A549 (cell line): ENCODE data around the gene PMM2. TPM values are rescaled to one million over a fixed set of nuclear protein-coding genes. Genes with fewer than 3 reads are reported as not detected.

Source experiments
- ATAC-seq, 2 experiments: fragments of 200-7000 bp in 1 of 2; fragments of >200 bp in 1 of 2; cut with Nextera tagmentation in 1 of 2; cut with Tn5 transposase in 1 of 2; 3 replicates each; pipeline versions ENCODE4 v1.8.0 to v1.9.1; 2018 to 2020; ENCODE audit warnings: mild to moderate bottlenecking in 1 of 2, moderate library complexity in 1 of 2
- CTCF ChIA-PET: fragments of 300-600 bp; sonication (Branson Sonifier 250); formaldehyde crosslinking; extraction: SDS; loops from one replicate; lab custom pipeline; 2021; ENCODE audit warnings: antibody characterized with exemption, inconsistent platforms; lab: Yijun Ruan, JAX
- POLR2A ChIA-PET: fragments of 350-600 bp; formaldehyde crosslinking; extraction: SDS; loops from one replicate; lab custom pipeline; 2021; ENCODE audit warnings: antibody characterized with exemption, inconsistent platforms; lab: Yijun Ruan, JAX
- DNase-seq, 2 experiments: peaks; one replicate each; pipeline versions ENCODE4 v3.0.0 to v3.0.0-alpha.2; 2011 to 2016; ENCODE audit warnings: low read depth in 1 of 2, low spot score in 1 of 2
- FAIRE-seq: peaks from 2 replicates; lab custom pipeline; 2011; peaks lifted over from hg19 to GRCh38; lab: Jason Lieb, UNC
- H3K27ac ChIP-seq, 2 experiments: fragments of >200 bp; sonication (Bioruptor Twin); formaldehyde crosslinking; 3 replicates each; pipeline ENCODE4 v1.5.1; 2016 to 2017
- H3K4me1 ChIP-seq: fragments of >200 bp; sonication (Bioruptor Twin); formaldehyde crosslinking; 3 replicates; pipeline ENCODE4 v1.6.1; 2016
- H3K4me2 ChIP-seq: fragments of >200 bp; sonication (Bioruptor Twin); formaldehyde crosslinking; 3 replicates; pipeline ENCODE4 v1.6.1; 2016
- H3K4me3 ChIP-seq: fragments of >200 bp; sonication (Bioruptor Twin); formaldehyde crosslinking; 3 replicates; pipeline ENCODE4 v1.5.1; 2016
- H3K9me3 ChIP-seq: fragments of >200 bp; sonication (Bioruptor Twin); formaldehyde crosslinking; 3 replicates; pipeline ENCODE4 v1.6.1; 2016
- BHLHE40 ChIP-seq: IDR thresholded peaks from 2 replicates; pipeline ENCODE4 v1.6.1; 2012; ENCODE audit warnings: low read depth, low read length, inconsistent platforms
- CBX8 ChIP-seq: fragments of 200-600 bp; sonication (generic); IDR thresholded peaks from 2 replicates; pipeline ENCODE4 v1.6.1; 2016
- CHD2 ChIP-seq: fragments of 150-350 bp; IDR thresholded peaks from 2 replicates; pipeline ENCODE4 v1.6.1; 2014; ENCODE audit warnings: low read length; ENCODE audit not compliant: partially characterized antibody
- CHD4 ChIP-seq: fragments of 200-600 bp; sonication (generic); IDR thresholded peaks from 2 replicates; pipeline ENCODE4 v1.6.1; 2016; ENCODE audit warnings: antibody characterized with exemption, mild to moderate bottlenecking, borderline replicate concordance
- EHF ChIP-seq: fragments of 250-450 bp; sonication (Bioruptor Pico); IDR thresholded peaks from 2 replicates; pipeline ENCODE4 v1.5.0; 2020; ENCODE audit warnings: mild to moderate bottlenecking
- ESRRA ChIP-seq: fragments of 150-350 bp; IDR thresholded peaks from 2 replicates; pipeline ENCODE4 v1.6.1; 2014; ENCODE audit warnings: mild to moderate bottlenecking, low read length, borderline replicate concordance
- GATA3 ChIP-seq: IDR thresholded peaks from 2 replicates; pipeline ENCODE4 v1.6.1; 2012; ENCODE audit warnings: borderline replicate concordance
- HOXA7 ChIP-seq: fragments of 250-450 bp; sonication (Bioruptor Pico); IDR thresholded peaks from 2 replicates; pipeline ENCODE4 v1.5.0; 2020; ENCODE audit warnings: mild to moderate bottlenecking, moderate library complexity
- JUNB ChIP-seq: fragments of >200 bp; sonication (Bioruptor Twin); formaldehyde crosslinking; IDR thresholded peaks from 2 replicates; pipeline ENCODE4 v1.6.1; 2016
- NFE2L2 ChIP-seq: fragments of 150-350 bp; conservative IDR thresholded peaks from 2 replicates; pipeline ENCODE4 v1.6.1; 2014; ENCODE audit warnings: low read length
- POLR2A ChIP-seq: IDR thresholded peaks from 2 replicates; pipeline ENCODE4 v1.6.1; 2012; ENCODE audit warnings: mild to moderate bottlenecking, low read length
- RAD21 ChIP-seq, 2 experiments: fragments of >200 bp in 1 of 2; sonication (Bioruptor Twin) in 1 of 2; formaldehyde crosslinking in 1 of 2; IDR thresholded peaks in 1 of 2; conservative IDR thresholded peaks in 1 of 2; 2 replicates in 1 of 2; 3 replicates in 1 of 2; pipeline ENCODE4 v1.6.1; 2012 to 2018; ENCODE audit warnings: inconsistent platforms in 1 of 2
- TP53 ChIP-seq: fragments of 250-450 bp; sonication (Bioruptor Pico); IDR thresholded peaks from 2 replicates; pipeline ENCODE4 v1.5.0; 2021; ENCODE audit warnings: mild to moderate bottlenecking, moderate library complexity
- ZC3H11A ChIP-seq: fragments of 450-650 bp; IDR thresholded peaks from 2 replicates; pipeline ENCODE4 v1.6.1; 2014; ENCODE audit warnings: antibody characterized with exemption, mild to moderate bottlenecking
- ZFP36 ChIP-seq: fragments of 450-650 bp; IDR thresholded peaks from 2 replicates; pipeline ENCODE4 v1.6.1; 2014; ENCODE audit warnings: borderline replicate concordance; ENCODE audit not compliant: partially characterized antibody
- WGBS: methylation state at CpG from one replicate; pipeline ENCODE4 v1.1.6; 2017; ENCODE audit errors: missing lambda C conversion rate; 5-methylcytosine and 5-hydroxymethylcytosine counted together
- polyA plus RNA-seq, 4 experiments: library from polyadenylated mRNA; depleted of rRNA in 3 of 4; stranded (reverse); fragments of >200 nt; fragmentation: RNase III in 1 of 4; extraction: RNeasy Plus Mini Kit Qiagen cat#74134 plus additional on column Dnase treatment in 1 of 4; gene quantifications; 2 replicates in 3 of 4; 3 replicates in 1 of 4; pipeline ENCODE4 v1.2.3, GENCODE V29; 2011 to 2017
- TF ChIP-seq, protein P1 (sequence below): fragments of 200-600 bp; sonication (generic); IDR thresholded peaks from 2 replicates; pipeline ENCODE4 v1.6.1; 2016; ENCODE audit warnings: antibody characterized with exemption, mild to moderate bottlenecking, moderate library complexity
- TF ChIP-seq, protein P2 (sequence below): fragments of >200 bp; sonication (Bioruptor Twin); formaldehyde crosslinking; IDR thresholded peaks from 2 replicates; pipeline ENCODE4 v1.6.1; 2016
- TF ChIP-seq, protein P3 (sequence below): fragments of 250-450 bp; sonication (Bioruptor Pico); IDR thresholded peaks from 2 replicates; pipeline ENCODE4 v1.5.0; 2020; ENCODE audit warnings: low read depth, mild to moderate bottlenecking, moderate library complexity
- TF ChIP-seq, protein P4 (sequence below): fragments of >200 bp; sonication (Bioruptor Twin); formaldehyde crosslinking; IDR thresholded peaks from 3 replicates; pipeline ENCODE4 v1.5.1; 2016

PMM2 gene
- polyA plus RNA-seq, 2 of the 4 experiments (the other 2 are of a cell fraction): 56.6 to 72.4 TPM

DNA sequence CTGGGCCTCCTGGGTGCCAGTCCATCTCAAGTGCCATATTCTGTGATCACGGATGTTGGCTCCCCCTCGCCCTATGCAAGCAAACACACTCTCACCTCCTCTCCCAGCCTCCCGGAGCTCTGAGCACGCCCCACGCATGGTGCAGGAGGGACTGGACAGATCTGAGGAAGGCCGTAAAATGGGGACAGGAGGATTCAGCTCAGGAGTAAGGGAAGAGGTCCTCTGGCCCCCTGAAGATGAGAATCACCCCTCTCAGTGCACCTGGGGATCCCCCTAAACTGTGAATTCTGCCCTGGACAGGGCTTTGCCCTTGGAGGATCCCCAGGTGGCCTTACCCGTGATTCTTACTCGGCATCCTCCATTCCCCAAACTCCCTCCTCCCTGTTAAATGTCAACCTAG lies 15.8 kb upstream of the PMM2 start:
- no peak for TF ChIP-seq EHF (CRISPR knock-in tag)
- TF ChIP-seq CBX8: no peak
- no peak for TF ChIP-seq POLR2A
- TF ChIP-seq CHD4: no peak
- no peak for TF ChIP-seq GATA3
- TF ChIP-seq, protein P1, sequence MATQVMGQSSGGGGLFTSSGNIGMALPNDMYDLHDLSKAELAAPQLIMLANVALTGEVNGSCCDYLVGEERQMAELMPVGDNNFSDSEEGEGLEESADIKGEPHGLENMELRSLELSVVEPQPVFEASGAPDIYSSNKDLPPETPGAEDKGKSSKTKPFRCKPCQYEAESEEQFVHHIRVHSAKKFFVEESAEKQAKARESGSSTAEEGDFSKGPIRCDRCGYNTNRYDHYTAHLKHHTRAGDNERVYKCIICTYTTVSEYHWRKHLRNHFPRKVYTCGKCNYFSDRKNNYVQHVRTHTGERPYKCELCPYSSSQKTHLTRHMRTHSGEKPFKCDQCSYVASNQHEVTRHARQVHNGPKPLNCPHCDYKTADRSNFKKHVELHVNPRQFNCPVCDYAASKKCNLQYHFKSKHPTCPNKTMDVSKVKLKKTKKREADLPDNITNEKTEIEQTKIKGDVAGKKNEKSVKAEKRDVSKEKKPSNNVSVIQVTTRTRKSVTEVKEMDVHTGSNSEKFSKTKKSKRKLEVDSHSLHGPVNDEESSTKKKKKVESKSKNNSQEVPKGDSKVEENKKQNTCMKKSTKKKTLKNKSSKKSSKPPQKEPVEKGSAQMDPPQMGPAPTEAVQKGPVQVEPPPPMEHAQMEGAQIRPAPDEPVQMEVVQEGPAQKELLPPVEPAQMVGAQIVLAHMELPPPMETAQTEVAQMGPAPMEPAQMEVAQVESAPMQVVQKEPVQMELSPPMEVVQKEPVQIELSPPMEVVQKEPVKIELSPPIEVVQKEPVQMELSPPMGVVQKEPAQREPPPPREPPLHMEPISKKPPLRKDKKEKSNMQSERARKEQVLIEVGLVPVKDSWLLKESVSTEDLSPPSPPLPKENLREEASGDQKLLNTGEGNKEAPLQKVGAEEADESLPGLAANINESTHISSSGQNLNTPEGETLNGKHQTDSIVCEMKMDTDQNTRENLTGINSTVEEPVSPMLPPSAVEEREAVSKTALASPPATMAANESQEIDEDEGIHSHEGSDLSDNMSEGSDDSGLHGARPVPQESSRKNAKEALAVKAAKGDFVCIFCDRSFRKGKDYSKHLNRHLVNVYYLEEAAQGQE: no peak
- ATAC-seq: no peak
- H3K27ac ChIP-seq: no peak overlapping the region
- H3K4me3 ChIP-seq: no peak overlapping the region
- no peaks in the 10 kb centered on the region for H3K9me3 ChIP-seq
- H3K4me1 ChIP-seq: no peaks in the 10 kb centered on the region
- no peak for FAIRE-seq
- WGBS: 52% methylated on average over 8 of the region's 8 CpGs
- no peak for DNase-seq
- ChIA-PET CTCF (interaction anchor here (0.6 kb wide), 2 partner anchors 13 to 121 kb away, joined by 3 read pairs; no protein-coding TSS in a partner anchor), POLR2A (no interaction called here)
- H3K4me2 ChIP-seq: no peak overlapping the region

DNA sequence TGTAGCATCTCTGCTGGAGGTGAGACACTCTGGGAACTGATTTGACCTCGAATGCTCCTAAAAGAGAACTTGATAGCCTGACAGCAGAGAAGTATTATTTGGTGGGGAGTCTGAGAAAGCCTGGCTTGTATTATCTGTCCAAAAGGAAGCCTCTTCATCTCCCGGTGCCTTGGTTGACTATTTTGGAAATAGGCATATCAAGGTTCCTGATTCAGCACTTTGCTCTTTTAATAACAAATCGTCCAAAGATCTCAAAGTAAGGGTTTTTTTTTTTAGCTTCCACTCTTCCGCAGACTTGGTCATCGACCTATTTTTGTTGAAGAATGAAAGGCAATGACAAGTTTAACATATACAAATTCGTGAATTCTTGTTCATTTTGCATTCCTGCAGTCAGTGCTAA lies 15.0 kb upstream of the PMM2 start:
- CTCF ChIA-PET: interaction anchor here (1.6 kb wide), 1 partner anchor 121 kb away, joined by 5 read pairs; no protein-coding TSS in a partner anchor
- no peaks in the 10 kb centered on the region for H3K4me1 ChIP-seq
- TF ChIP-seq HOXA7 (CRISPR knock-in tag) (no peak), ZC3H11A (no peak), BHLHE40 (no peak), CHD4 (no peak), TP53 (no peak), EHF (CRISPR knock-in tag) (no peak), ZFP36 (no peak), RAD21 (conservative IDR thresholded peaks at IDR 0.05 in 1 of 2, IDR thresholded peaks at IDR 0.05 in 1 of 2) (no peak), ESRRA (no peak), CHD2 (no peak), JUNB (no peak), NFE2L2 (no peak)
- TF ChIP-seq, protein P2, sequence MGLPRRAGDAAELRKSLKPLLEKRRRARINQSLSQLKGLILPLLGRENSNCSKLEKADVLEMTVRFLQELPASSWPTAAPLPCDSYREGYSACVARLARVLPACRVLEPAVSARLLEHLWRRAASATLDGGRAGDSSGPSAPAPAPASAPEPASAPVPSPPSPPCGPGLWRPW: no peak
- TF ChIP-seq, protein P3, sequence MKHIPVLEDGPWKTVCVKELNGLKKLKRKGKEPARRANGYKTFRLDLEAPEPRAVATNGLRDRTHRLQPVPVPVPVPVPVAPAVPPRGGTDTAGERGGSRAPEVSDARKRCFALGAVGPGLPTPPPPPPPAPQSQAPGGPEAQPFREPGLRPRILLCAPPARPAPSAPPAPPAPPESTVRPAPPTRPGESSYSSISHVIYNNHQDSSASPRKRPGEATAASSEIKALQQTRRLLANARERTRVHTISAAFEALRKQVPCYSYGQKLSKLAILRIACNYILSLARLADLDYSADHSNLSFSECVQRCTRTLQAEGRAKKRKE: no peak
- TF ChIP-seq, protein P4, sequence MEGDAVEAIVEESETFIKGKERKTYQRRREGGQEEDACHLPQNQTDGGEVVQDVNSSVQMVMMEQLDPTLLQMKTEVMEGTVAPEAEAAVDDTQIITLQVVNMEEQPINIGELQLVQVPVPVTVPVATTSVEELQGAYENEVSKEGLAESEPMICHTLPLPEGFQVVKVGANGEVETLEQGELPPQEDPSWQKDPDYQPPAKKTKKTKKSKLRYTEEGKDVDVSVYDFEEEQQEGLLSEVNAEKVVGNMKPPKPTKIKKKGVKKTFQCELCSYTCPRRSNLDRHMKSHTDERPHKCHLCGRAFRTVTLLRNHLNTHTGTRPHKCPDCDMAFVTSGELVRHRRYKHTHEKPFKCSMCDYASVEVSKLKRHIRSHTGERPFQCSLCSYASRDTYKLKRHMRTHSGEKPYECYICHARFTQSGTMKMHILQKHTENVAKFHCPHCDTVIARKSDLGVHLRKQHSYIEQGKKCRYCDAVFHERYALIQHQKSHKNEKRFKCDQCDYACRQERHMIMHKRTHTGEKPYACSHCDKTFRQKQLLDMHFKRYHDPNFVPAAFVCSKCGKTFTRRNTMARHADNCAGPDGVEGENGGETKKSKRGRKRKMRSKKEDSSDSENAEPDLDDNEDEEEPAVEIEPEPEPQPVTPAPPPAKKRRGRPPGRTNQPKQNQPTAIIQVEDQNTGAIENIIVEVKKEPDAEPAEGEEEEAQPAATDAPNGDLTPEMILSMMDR: no peak
- TF ChIP-seq, all 56 proteins: peak for 0
- WGBS: 41% methylated on average over 6 of the region's 6 CpGs
- ATAC-seq (no peak), FAIRE-seq (no peak), DNase-seq (no peak)
- Histone ChIP-seq H3K4me2 (no peak overlapping the region), H3K9me3 (no peaks in the 10 kb centered on the region), H3K27ac (no peak overlapping the region), H3K4me3 (no peak overlapping the region)
- POLR2A ChIA-PET: no interaction called here
